NB4 (cell line): ENCODE results near the gene SH3PXD2A.

Source experiments
- MYC ChIP-seq: IDR thresholded peaks from 2 replicates; pipeline ENCODE4 v1.6.1; 2011; ENCODE audit warnings: low read depth, low read length
- POLR2A ChIP-seq: IDR thresholded peaks from 2 replicates; pipeline ENCODE4 v1.6.1; 2011; ENCODE audit warnings: mild to moderate bottlenecking; ENCODE audit not compliant: insufficient read length; ENCODE audit errors: extremely low read depth
- TF ChIP-seq, protein P1 (sequence below): IDR thresholded peaks from one replicate; pipeline ENCODE4 v1.5.1; 2012; ENCODE audit warnings: low read depth, low read length
- TF ChIP-seq, protein P2 (sequence below): IDR thresholded peaks from 2 replicates; pipeline ENCODE4 v1.6.1; 2011; ENCODE audit warnings: low read depth, low read length

DNA sequence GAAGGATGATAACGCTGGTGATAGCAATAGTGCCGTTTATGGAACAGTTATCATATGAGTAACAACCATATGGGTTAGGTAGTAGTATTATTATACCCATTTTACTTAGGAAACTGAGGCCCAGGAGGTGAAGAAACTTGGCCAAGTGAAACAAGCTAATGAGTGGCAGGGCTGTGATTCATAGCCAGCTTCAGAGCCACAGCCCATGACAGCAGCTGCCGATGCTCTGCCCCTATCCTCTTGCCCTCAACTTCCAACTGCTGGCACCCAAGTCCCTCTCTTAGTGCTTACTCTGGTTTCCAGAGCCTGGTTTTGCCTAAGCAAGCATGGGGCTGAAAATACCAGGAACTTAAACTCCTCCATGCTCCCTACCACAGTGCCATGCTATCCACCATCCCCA, 12.3 kb downstream of the SH3PXD2A start:
- TF ChIP-seq, protein P1, sequence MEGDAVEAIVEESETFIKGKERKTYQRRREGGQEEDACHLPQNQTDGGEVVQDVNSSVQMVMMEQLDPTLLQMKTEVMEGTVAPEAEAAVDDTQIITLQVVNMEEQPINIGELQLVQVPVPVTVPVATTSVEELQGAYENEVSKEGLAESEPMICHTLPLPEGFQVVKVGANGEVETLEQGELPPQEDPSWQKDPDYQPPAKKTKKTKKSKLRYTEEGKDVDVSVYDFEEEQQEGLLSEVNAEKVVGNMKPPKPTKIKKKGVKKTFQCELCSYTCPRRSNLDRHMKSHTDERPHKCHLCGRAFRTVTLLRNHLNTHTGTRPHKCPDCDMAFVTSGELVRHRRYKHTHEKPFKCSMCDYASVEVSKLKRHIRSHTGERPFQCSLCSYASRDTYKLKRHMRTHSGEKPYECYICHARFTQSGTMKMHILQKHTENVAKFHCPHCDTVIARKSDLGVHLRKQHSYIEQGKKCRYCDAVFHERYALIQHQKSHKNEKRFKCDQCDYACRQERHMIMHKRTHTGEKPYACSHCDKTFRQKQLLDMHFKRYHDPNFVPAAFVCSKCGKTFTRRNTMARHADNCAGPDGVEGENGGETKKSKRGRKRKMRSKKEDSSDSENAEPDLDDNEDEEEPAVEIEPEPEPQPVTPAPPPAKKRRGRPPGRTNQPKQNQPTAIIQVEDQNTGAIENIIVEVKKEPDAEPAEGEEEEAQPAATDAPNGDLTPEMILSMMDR: no peak
- TF ChIP-seq, protein P2, sequence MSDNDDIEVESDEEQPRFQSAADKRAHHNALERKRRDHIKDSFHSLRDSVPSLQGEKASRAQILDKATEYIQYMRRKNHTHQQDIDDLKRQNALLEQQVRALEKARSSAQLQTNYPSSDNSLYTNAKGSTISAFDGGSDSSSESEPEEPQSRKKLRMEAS: no peak
- TF ChIP-seq POLR2A: no peak
- no peak for TF ChIP-seq MYC
